RWPE2 (cell line): Measurements from ENCODE around the gene CNTN4.

Source experiments
- ATAC-seq: fragments of 200-7000 bp; cut with Tn5 transposase; 3 replicates; pipeline ENCODE4 v1.9.1; 2021; ENCODE audit warnings: low read depth
- DNase-seq: peaks from one replicate; pipeline ENCODE4 v3.0.0-alpha.2; 2020; ENCODE audit warnings: low spot score
- H3K27ac ChIP-seq: fragments of 450-650 bp; 2 replicates; pipeline ENCODE4 v1.5.1; 2017; ENCODE audit warnings: mild to moderate bottlenecking; ENCODE audit not compliant: poor library complexity, severe bottlenecking
- H3K27me3 ChIP-seq: fragments of 250-450 bp; sonication (Bioruptor Pico); 2 replicates; pipeline ENCODE4 v1.5.1; 2021; ENCODE audit warnings: mild to moderate bottlenecking, moderate library complexity; ENCODE audit not compliant: insufficient read depth, poor library complexity, severe bottlenecking
- H3K36me3 ChIP-seq: fragments of 250-450 bp; sonication (Bioruptor Pico); 2 replicates; pipeline ENCODE4 v1.5.1; 2020; ENCODE audit warnings: low read depth, mild to moderate bottlenecking, moderate library complexity
- H3K4me1 ChIP-seq: fragments of 250-450 bp; sonication (Bioruptor Pico); 2 replicates; pipeline ENCODE4 v1.5.1; 2021; ENCODE audit warnings: mild to moderate bottlenecking, moderate library complexity; ENCODE audit not compliant: insufficient read depth, poor library complexity, severe bottlenecking
- H3K4me3 ChIP-seq: fragments of 250-450 bp; sonication (Bioruptor Pico); 2 replicates; pipeline ENCODE4 v1.5.1; 2021; ENCODE audit warnings: mild to moderate bottlenecking, moderate library complexity; ENCODE audit not compliant: severe bottlenecking
- H3K9me3 ChIP-seq: fragments of 250-450 bp; sonication (Bioruptor Pico); 2 replicates; pipeline ENCODE4 v1.5.1; 2021; ENCODE audit warnings: mild to moderate bottlenecking, moderate library complexity; ENCODE audit not compliant: severe bottlenecking
- TF ChIP-seq, protein P1 (sequence below): fragments of 450-650 bp; IDR thresholded peaks from one replicate; pipeline ENCODE4 v1.5.1; 2017; ENCODE audit warnings: mild to moderate bottlenecking, moderate library complexity; ENCODE audit not compliant: poor library complexity, severe bottlenecking

The CNTN4 gene

DNA sequence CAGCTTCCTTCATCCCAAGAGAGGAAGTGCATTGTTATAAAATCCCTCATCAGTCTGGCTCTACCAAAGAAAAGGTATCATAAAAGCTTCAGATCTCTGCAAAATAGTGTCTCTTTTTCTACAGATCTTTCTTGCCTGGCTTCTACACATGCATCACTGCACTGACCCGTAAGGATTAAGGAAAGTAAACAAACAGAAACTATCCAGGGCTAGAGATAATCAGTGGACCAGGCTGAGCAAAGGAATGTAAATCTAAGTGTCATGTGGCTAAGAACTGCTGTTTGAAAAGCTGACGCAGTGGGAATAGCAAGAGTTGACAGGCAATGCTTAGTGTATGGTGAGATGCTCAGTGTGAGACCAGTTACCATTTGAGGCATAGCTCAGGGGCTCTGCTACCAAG lies 671.8 kb downstream of the CNTN4 start:
- TF ChIP-seq, protein P1, sequence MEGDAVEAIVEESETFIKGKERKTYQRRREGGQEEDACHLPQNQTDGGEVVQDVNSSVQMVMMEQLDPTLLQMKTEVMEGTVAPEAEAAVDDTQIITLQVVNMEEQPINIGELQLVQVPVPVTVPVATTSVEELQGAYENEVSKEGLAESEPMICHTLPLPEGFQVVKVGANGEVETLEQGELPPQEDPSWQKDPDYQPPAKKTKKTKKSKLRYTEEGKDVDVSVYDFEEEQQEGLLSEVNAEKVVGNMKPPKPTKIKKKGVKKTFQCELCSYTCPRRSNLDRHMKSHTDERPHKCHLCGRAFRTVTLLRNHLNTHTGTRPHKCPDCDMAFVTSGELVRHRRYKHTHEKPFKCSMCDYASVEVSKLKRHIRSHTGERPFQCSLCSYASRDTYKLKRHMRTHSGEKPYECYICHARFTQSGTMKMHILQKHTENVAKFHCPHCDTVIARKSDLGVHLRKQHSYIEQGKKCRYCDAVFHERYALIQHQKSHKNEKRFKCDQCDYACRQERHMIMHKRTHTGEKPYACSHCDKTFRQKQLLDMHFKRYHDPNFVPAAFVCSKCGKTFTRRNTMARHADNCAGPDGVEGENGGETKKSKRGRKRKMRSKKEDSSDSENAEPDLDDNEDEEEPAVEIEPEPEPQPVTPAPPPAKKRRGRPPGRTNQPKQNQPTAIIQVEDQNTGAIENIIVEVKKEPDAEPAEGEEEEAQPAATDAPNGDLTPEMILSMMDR = no peak
- no peak for ATAC-seq
- no peaks in the 10 kb centered on the region for H3K9me3 ChIP-seq

GRCh38 chr3:2771193-2771592 lies 672.5 kb downstream of the CNTN4 start:
- Histone ChIP-seq H3K36me3 (no peaks in the 10 kb centered on the region), H3K9me3 (no peaks in the 10 kb centered on the region), H3K4me1 (no peaks in the 10 kb centered on the region), H3K4me3 (no peak overlapping the region), H3K27ac (no peak overlapping the region), H3K27me3 (no peaks in the 10 kb centered on the region)
- DNase-seq (no peak), ATAC-seq (no peak)
- TF ChIP-seq, protein P1 = no peak

More for the DNA sequence above, 671.8 kb downstream of the CNTN4 start:
- Histone ChIP-seq H3K36me3 (no peaks in the 10 kb centered on the region), H3K27ac (no peak overlapping the region), H3K27me3 (no peaks in the 10 kb centered on the region), H3K4me3 (no peak overlapping the region), H3K4me1 (no peaks in the 10 kb centered on the region)
- no peak for DNase-seq

DNA sequence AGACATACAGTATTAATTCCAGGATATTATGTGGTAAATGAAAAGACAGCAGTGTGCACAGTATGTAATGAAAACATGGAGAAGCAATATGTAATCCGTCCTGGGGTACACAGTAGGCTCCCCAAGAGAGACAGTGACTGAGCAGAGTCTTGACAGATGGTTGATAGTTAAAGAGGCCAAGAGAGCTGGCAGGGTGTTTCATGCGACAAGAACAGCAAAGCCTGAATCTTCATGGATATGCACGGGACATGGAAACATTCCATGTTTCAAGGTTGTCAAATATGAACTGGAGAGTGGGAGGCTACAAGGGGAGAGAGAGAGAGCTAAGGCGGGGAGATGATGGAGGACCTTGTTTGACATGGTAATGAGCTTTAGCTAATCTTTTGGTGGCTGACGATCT lies 673.1 kb downstream of the CNTN4 start:
- TF ChIP-seq, protein P1 = no peak
- DNase-seq = no peak

GRCh38 chr3:2772803-2773202 lies 674.1 kb downstream of the CNTN4 start:
- no peaks in the 10 kb centered on the region for H3K27me3 ChIP-seq
- H3K27ac ChIP-seq = no peak overlapping the region
- no peak for ATAC-seq
- H3K9me3 ChIP-seq = no peaks in the 10 kb centered on the region
- no peaks in the 10 kb centered on the region for H3K4me1 ChIP-seq
- no peak overlapping the region for H3K4me3 ChIP-seq
- no peak for DNase-seq
- TF ChIP-seq, protein P1 = no peak
- no peaks in the 10 kb centered on the region for H3K36me3 ChIP-seq

More for the DNA sequence above, 673.1 kb downstream of the CNTN4 start:
- Histone ChIP-seq H3K9me3 (no peaks in the 10 kb centered on the region), H3K4me3 (no peak overlapping the region), H3K27ac (no peak overlapping the region), H3K27me3 (no peaks in the 10 kb centered on the region), H3K36me3 (no peaks in the 10 kb centered on the region), H3K4me1 (no peaks in the 10 kb centered on the region)
- ATAC-seq = no peak

DNA sequence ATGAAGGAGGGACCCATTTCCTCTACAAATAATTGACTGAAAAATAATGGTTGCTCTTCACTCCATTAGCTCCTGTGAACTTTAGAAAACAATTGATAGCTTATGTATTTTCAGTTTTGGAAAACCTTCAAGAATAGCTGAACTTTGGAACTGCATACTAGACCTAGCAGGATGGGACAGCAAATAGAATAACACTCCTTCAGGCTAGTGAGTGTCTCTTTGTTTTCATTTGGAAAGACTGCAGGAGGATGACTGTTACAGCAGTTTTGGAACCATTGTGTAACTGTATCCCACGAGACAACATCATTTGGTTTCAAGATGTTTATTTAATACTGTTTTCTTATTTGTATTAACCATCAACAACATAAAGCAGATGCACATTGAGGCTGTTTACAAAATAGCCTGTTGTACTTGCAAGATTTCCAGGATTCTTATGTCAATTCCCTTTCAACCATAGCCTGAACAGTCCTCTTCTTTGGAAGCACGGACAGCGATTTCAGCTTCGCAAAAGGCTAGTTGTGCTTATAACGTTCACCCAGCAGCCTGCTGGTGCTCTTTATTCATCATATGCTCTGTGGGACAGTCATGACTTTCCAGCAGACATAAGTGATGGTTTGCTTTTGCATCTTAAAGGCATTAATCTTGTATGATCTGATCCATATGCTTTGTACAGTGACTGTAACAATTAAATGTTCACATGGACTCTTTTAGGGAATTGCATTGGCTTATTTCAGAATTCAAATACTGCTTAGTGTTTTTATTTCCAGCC lies 676.0 kb downstream of the CNTN4 start:
- DNase-seq = no peak
- TF ChIP-seq, protein P1 = no peak
- H3K27ac ChIP-seq = no peak overlapping the region

More for the DNA sequence above, 676.0 kb downstream of the CNTN4 start:
- no peak overlapping the region for H3K4me3 ChIP-seq
- no peaks in the 10 kb centered on the region for H3K4me1 ChIP-seq
- no peaks in the 10 kb centered on the region for H3K27me3 ChIP-seq
- no peaks in the 10 kb centered on the region for H3K36me3 ChIP-seq
- peaks cover under 1% of the 10 kb centered on the region for H3K9me3 ChIP-seq
- ATAC-seq = no peak
